Fibroblast of mammary gland (primary cell): ENCODE results near the gene C5AR2.
"Not testable (repeated sequence)": the region's sequence is repeated elsewhere in the genome, so short reads cannot be mapped to it uniquely, and the experiment has no call there.

ENCODE experiments used
- DNase-seq: peaks from one replicate; pipeline ENCODE4 v3.0.0-alpha.2; 2010; ENCODE audit warnings: low read depth
- H3K4me3 ChIP-seq: 2 replicates; pipeline ENCODE4 v1.5.1; 2011; ENCODE audit warnings: low read depth, mild to moderate bottlenecking, low read length, moderate library complexity; ENCODE audit not compliant: control insufficient read depth
- CTCF ChIP-seq: conservative IDR thresholded peaks from 2 replicates; pipeline ENCODE4 v1.5.1; 2011; ENCODE audit warnings: low read depth, low read length, inconsistent platforms; ENCODE audit not compliant: control insufficient read depth, insufficient read depth

The C5AR2 gene

GRCh38 chr19:47339196-47339880, 7.4 kb downstream of the C5AR2 start:
- DNase-seq: no peak
- H3K4me3 ChIP-seq: no peak overlapping the region
- no peak for TF ChIP-seq CTCF

- no peak overlapping the region for H3K4me3 ChIP-seq
- TF ChIP-seq CTCF: no peak
- no peak for DNase-seq
Measured at GRCh38 chr19:47340477-47341208, 8.7 kb downstream of the C5AR2 start.

GRCh38 chr19:47341734-47342133, 9.8 kb downstream of the C5AR2 start:
- DNase-seq: no peak
- no peak overlapping the region for H3K4me3 ChIP-seq
- no peak for TF ChIP-seq CTCF

- H3K4me3 ChIP-seq: no peak overlapping the region
- no peak for DNase-seq
- no peak for TF ChIP-seq CTCF
Measured at GRCh38 chr19:47343194-47343802, 11.3 kb downstream of the C5AR2 start.

- H3K4me3 ChIP-seq: no peak overlapping the region
- no peak for DNase-seq
- no peak for TF ChIP-seq CTCF
Measured at GRCh38 chr19:47344425-47344824, 12.4 kb downstream of the C5AR2 start.

GRCh38 chr19:47346024-47346423, 14.0 kb downstream of the C5AR2 start:
- not testable (repeated sequence) for H3K4me3 ChIP-seq, DNase-seq
